ENCODE data around the gene ASPDH. TPM values are rescaled to one million over a fixed set of nuclear protein-coding genes. Genes with fewer than 3 reads are reported as not detected.
A peak's percentile ranks its signal among the peaks of the same experiment; 100 is the strongest.

ASPDH gene
- total and polyA plus RNA-seq, 8 donors = 0.74 to 2.6 (median 1.3) TPM; not detected in 2

GRCh38 chr19:50500060-50500752, 13.5 kb downstream of the ASPDH start:
- no peak for TF ChIP-seq CTCF (IDR thresholded peaks at IDR 0.05)
- H3K36me3 ChIP-seq = no peaks in the 10 kb centered on the region
- intact Hi-C loops (cut with DNase I) = no loop called here
- H3K27me3 ChIP-seq = no peaks in the 10 kb centered on the region
- peak in 1 of 4 donors; percentile 62 for DNase-seq
- H3K9me3 ChIP-seq = no peaks in the 10 kb centered on the region
- no peaks in the 10 kb centered on the region for H3K4me1 ChIP-seq
- no peak overlapping the region for H3K4me3 ChIP-seq
- ATAC-seq = peak; percentile 56
- no peak overlapping the region for H3K27ac ChIP-seq

DNA sequence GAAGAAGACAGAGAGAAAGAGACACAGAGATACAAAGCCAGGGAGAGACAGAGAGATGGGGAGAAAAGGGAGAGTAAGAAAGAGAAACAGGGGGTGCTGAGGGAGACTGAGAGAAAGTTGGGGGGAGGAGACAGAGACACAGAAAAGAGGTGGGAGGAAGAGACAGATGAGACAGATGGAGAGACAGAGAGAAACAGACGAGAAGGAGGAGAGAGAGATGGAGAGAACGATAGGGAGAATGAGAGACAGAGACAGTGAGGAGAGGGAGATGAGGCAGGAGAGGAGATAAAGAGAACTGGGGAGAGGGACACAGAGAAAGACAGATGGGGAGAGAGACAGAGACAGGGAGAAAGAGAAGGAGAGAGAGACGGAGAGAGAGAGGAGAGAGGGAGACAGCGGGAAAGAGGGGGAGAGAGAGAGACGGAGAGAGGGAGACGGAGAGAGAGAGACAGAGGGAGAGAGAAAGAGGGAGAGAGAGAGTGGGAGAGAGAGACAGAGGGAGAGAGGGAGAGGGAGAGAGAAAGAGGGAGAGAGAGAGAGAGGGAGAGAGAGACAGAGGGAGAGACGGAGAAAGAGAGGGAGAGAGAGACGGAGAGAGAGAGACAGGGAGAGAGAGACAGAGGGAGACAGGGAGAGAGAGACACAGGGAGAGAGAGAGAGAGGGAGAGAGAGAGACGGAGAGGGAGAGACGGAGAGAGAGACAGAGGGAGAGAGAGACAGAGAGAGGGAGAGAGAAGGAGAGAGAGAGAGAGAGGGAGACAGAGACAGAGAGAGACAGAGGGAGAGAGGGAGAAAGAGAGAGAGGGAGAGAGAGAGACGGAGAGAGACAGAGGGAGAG, 15.3 kb downstream of the ASPDH start:
- no peak for ATAC-seq
- Histone ChIP-seq H3K9me3 (no peaks in the 10 kb centered on the region), H3K36me3 (no peaks in the 10 kb centered on the region), H3K27ac (no peak overlapping the region), H3K4me3 (no peak overlapping the region), H3K4me1 (no peaks in the 10 kb centered on the region), H3K27me3 (no peaks in the 10 kb centered on the region)
- no peak for TF ChIP-seq CTCF (IDR thresholded peaks at IDR 0.05)
- no peak for DNase-seq
- intact Hi-C loops (cut with DNase I) = no loop called here

GRCh38 chr19:50497022-50497405, 16.7 kb downstream of the ASPDH start:
- Histone ChIP-seq H3K4me1 (peaks cover 0 to 4% of the 10 kb centered on the region in 2 donors), H3K27ac (no peak overlapping the region), H3K4me3 (no peak overlapping the region), H3K36me3 (no peaks in the 10 kb centered on the region), H3K9me3 (no peaks in the 10 kb centered on the region), H3K27me3 (no peaks in the 10 kb centered on the region)
- ATAC-seq (no peak), DNase-seq (peak in 1 of 4 donors; percentile 29)
- no peak for TF ChIP-seq CTCF (IDR thresholded peaks at IDR 0.05)
- intact Hi-C loops (cut with DNase I) = no loop called here

DNA sequence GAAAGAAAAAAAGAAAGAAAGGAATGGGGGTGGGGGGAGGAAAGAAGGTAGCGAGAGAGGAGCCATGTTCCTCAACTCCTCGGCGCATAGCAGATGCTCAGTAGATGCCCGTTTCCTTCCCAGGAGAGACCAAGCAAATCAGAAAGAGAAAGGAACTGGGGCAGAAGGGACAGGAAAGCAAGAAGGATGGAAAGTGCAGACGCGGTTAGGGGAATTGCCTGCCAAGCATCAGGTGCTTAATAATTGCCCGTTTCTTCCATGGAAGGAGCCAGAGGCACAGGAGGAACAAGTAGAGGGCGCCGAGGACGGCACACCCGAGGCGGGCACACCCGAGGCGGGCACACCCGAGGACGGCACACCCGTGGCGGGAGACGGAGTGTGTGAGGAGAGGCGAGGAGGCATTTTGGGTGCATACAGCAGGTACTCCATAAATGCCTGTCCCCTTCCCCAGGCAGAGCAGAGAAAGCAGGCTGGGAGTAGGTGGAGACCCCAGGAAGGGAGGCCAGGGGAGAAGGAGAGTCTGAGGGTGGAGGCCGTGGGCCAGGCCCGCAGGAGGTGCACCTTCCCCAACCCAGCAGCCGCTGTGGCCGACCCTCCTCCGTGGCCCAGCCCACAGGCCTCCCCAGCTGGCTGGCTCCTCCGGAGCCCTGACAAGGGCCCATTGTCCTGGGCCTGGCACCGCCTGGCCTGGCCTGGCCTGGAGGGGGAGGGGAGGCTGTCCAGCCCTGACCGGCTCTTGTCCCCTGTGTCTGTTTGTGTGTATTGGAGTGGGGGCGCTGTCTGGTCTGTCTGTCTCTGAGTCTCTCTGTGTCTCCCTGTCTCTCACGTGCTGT, 17.3 kb downstream of the ASPDH start:
- Histone ChIP-seq H3K4me3 (no peak overlapping the region), H3K27ac (no peak overlapping the region), H3K4me1 (peaks cover 0 to 8% of the 10 kb centered on the region in 2 donors), H3K27me3 (no peaks in the 10 kb centered on the region), H3K36me3 (no peaks in the 10 kb centered on the region), H3K9me3 (no peaks in the 10 kb centered on the region)
- DNase-seq (peak in 1 of 4 donors; percentile 61), ATAC-seq (peak; percentile 8)
- intact Hi-C loops (cut with DNase I) = no loop called here
- TF ChIP-seq CTCF (IDR thresholded peaks at IDR 0.05) = no peak
